HUES6 (cell line): Measurements from ENCODE around the gene FNDC3B.

ENCODE experiments used
- H3K27ac ChIP-seq: 2 replicates; pipeline ENCODE4 v1.7.0; 2013; ENCODE audit warnings: low read depth, mild to moderate bottlenecking, low read length, inconsistent platforms
- H3K27me3 ChIP-seq: 2 replicates; pipeline ENCODE4 v1.6.1; 2013; ENCODE audit warnings: low read length; ENCODE audit not compliant: control insufficient read depth, insufficient read depth
- H3K36me3 ChIP-seq: 2 replicates; pipeline ENCODE4 v1.6.1; 2013; ENCODE audit warnings: low read length; ENCODE audit not compliant: control insufficient read depth, insufficient read depth
- H3K4me1 ChIP-seq: 2 replicates; pipeline ENCODE4 v1.6.1; 2013; ENCODE audit warnings: low read length; ENCODE audit not compliant: control insufficient read depth, insufficient read depth
- H3K4me3 ChIP-seq: 2 replicates; pipeline ENCODE4 v1.5.1; 2013; ENCODE audit warnings: low read depth, low read length
- H3K9ac ChIP-seq: one replicate; pipeline ENCODE4 v1.6.1; 2013; ENCODE audit warnings: mild to moderate bottlenecking, low read length
- H3K9me3 ChIP-seq: 2 replicates; pipeline ENCODE4 v1.6.1; 2013; ENCODE audit warnings: low read depth, low read length; ENCODE audit not compliant: control insufficient read depth, insufficient read depth

Gene FNDC3B

GRCh38 chr3:172120912-172121311, 81.5 kb downstream of the FNDC3B start:
- Histone ChIP-seq H3K4me3 (no peak overlapping the region), H3K27ac (no peak overlapping the region), H3K36me3 (peaks cover 75% of the 10 kb centered on the region), H3K4me1 (peaks cover 23% of the 10 kb centered on the region), H3K9me3 (no peaks in the 10 kb centered on the region), H3K9ac (no peak overlapping the region), H3K27me3 (no peaks in the 10 kb centered on the region)

DNA sequence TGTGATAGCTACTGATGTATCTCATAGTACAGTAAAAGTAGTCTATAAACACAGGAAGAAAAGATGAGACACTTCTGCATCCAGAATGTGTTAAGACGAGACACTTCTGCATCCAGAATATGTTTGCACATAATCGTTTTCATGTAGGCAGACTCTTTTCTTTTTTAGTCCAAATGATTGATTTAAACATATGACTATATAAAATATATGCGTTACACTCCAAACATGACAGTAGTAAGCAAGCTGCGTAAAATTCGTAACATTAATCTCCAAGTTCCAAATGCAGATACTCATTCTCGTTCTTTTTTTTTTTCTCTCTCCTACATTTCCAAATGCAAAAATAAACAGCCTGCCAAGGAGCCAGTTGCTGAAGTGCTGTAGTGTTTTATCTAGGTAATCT, 82.6 kb downstream of the FNDC3B start:
- no peak overlapping the region for H3K4me3 ChIP-seq
- H3K36me3 ChIP-seq: peaks cover 68% of the 10 kb centered on the region
- no peaks in the 10 kb centered on the region for H3K27me3 ChIP-seq
- no peak overlapping the region for H3K27ac ChIP-seq
- peaks cover 33% of the 10 kb centered on the region for H3K4me1 ChIP-seq
- no peak overlapping the region for H3K9ac ChIP-seq
- no peaks in the 10 kb centered on the region for H3K9me3 ChIP-seq

DNA sequence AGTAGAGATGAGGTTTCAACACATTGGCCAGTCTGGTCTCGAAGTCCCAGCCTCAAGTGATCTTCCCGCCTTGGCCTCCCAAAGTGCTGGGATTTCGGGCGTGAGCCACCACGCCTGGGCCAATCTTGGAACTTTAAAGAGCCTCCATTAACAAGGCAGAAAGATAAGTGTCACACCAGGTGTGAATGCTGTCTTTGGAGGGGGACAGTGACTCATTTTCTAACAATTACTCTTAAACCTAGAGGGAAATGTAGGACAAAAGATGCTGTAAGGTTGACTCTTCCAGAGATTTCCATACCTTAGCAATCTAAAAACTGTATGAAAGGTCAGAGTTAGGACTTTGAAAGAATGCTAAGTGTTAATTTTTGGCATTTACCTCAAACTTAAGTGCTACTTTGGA, 84.9 kb downstream of the FNDC3B start:
- H3K9ac ChIP-seq: no peak overlapping the region
- no peaks in the 10 kb centered on the region for H3K27me3 ChIP-seq
- no peak overlapping the region for H3K27ac ChIP-seq
- peaks cover 56% of the 10 kb centered on the region for H3K36me3 ChIP-seq
- H3K4me3 ChIP-seq: no peak overlapping the region
- H3K4me1 ChIP-seq: peaks cover 35% of the 10 kb centered on the region
- H3K9me3 ChIP-seq: no peaks in the 10 kb centered on the region

- no peak overlapping the region for H3K4me3 ChIP-seq
- no peak overlapping the region for H3K27ac ChIP-seq
- H3K4me1 ChIP-seq: peaks cover 33% of the 10 kb centered on the region
- H3K9ac ChIP-seq: no peak overlapping the region
- H3K27me3 ChIP-seq: no peaks in the 10 kb centered on the region
- no peaks in the 10 kb centered on the region; the same call in 1 of the 2 replicates for H3K9me3 ChIP-seq
- H3K36me3 ChIP-seq: peaks cover 48% of the 10 kb centered on the region
Observed at GRCh38 chr3:172125053-172125452, 85.7 kb downstream of the FNDC3B start.

DNA sequence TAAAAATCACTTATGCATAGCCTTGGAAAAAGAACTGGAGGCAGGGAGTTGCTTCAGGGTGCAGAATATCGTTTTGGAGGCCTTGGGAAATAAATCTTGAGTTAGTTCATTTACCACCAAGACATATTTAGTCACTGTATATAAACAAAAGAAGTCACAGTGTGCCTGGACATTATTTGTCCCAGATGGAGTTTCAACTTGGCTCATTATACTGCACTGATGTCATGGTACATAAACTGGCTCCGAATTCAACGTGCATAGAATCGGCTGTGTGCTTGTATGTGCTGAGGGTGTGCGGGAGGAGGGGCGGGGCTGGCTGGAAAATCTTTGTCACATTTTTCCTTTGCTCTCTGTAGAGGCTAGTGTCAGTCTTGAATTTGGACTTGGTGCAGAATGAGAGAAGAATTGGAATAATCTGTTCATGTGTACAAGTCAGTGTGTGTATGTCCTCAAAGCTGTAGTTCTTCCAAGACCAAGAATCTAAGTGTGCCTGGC, 86.6 kb downstream of the FNDC3B start:
- no peaks in the 10 kb centered on the region; the same call in 1 of the 2 replicates for H3K9me3 ChIP-seq
- 0 out of 2 replicates have a peak overlapping the region, but pooled peaks have one; percentile 27 for H3K27ac ChIP-seq
- no peak overlapping the region for H3K9ac ChIP-seq
- H3K27me3 ChIP-seq: no peaks in the 10 kb centered on the region
- peaks cover 41% of the 10 kb centered on the region for H3K4me1 ChIP-seq
- peaks cover 46% of the 10 kb centered on the region; the same call in 1 of the 2 replicates for H3K36me3 ChIP-seq
- no peak overlapping the region for H3K4me3 ChIP-seq

GRCh38 chr3:172126741-172127140, 87.4 kb downstream of the FNDC3B start:
- 0 out of 2 replicates have a peak overlapping the region, but pooled peaks have one; percentile 27 for H3K27ac ChIP-seq
- H3K36me3 ChIP-seq: peaks cover 39% of the 10 kb centered on the region; the same call in 1 of the 2 replicates
- no peak overlapping the region for H3K9ac ChIP-seq

DNA sequence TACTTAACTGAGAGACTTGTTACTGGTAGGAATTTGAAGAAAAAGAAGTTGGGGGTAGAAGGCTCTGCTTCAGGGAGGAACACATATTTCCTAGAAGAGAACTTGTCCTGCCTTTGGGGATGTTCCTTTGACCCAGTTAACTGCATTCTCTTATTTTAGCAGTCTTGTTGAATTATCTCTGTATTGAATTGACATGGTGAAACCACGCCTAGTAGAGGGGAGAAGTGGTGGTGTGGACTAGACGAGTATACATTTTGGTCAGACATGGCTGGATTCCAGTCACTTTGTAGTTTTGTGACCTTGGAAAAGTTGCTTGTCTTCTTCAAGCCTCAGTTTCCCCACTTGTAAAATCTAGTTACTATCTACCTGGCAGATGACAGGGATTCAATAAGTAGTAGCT, 87.8 kb downstream of the FNDC3B start:
- no peak overlapping the region for H3K9ac ChIP-seq
- H3K4me1 ChIP-seq: peaks cover 41% of the 10 kb centered on the region
- H3K36me3 ChIP-seq: peaks cover 35% of the 10 kb centered on the region; the same call in 1 of the 2 replicates

More at GRCh38 chr3:172126741-172127140, 87.4 kb downstream of the FNDC3B start:
- no peaks in the 10 kb centered on the region for H3K27me3 ChIP-seq
- H3K4me3 ChIP-seq: no peak overlapping the region
- no peaks in the 10 kb centered on the region; the same call in 1 of the 2 replicates for H3K9me3 ChIP-seq
- H3K4me1 ChIP-seq: peaks cover 41% of the 10 kb centered on the region

DNA sequence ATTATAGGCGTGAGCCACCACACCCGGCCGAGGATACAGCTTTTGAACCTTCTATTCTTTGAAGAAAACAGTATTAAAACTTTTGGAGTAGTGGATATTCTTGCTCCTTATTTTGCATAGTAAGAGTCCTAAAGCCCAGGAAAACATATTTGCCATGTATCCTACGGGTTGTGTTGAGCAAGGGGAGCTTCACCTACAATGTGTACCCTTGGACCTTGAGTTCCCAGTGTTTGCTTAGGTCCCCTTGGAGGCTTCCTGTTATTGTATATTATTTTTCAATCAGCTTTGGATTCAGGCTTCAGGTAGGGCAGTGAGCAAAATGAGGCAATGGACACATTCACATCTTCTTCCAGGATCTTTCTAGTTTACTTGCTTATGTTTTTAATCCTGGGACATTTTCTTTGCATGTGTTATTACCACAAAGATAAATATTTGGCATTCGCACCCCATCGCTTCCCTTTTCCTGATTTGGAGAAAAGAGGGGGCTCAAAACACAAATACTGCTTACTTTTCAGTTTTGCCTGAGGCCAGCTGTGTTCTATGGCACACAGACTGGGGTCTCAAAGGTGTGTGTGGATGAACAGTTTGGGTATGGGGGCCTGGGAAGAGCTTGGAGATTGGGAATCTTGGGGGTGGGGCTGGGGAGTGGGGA, 88.7 kb downstream of the FNDC3B start:
- Histone ChIP-seq H3K4me3 (no peak overlapping the region), H3K9me3 (no peaks in the 10 kb centered on the region; the same call in 1 of the 2 replicates), H3K27me3 (no peaks in the 10 kb centered on the region), H3K27ac (no peak overlapping the region), H3K36me3 (peaks cover 26% of the 10 kb centered on the region; the same call in 1 of the 2 replicates), H3K9ac (no peak overlapping the region), H3K4me1 (peaks cover 41% of the 10 kb centered on the region)

More for the DNA sequence above, 87.8 kb downstream of the FNDC3B start:
- Histone ChIP-seq H3K9me3 (no peaks in the 10 kb centered on the region; the same call in 1 of the 2 replicates), H3K27me3 (no peaks in the 10 kb centered on the region), H3K4me3 (no peak overlapping the region), H3K27ac (no peak overlapping the region)

GRCh38 chr3:172128858-172129257, 89.5 kb downstream of the FNDC3B start:
- Histone ChIP-seq H3K9me3 (no peaks in the 10 kb centered on the region; the same call in 1 of the 2 replicates), H3K27me3 (no peaks in the 10 kb centered on the region), H3K4me3 (no peak overlapping the region), H3K27ac (no peak overlapping the region), H3K9ac (no peak overlapping the region), H3K4me1 (peaks cover 45% of the 10 kb centered on the region), H3K36me3 (peaks cover 19% of the 10 kb centered on the region; the same call in 1 of the 2 replicates)

DNA sequence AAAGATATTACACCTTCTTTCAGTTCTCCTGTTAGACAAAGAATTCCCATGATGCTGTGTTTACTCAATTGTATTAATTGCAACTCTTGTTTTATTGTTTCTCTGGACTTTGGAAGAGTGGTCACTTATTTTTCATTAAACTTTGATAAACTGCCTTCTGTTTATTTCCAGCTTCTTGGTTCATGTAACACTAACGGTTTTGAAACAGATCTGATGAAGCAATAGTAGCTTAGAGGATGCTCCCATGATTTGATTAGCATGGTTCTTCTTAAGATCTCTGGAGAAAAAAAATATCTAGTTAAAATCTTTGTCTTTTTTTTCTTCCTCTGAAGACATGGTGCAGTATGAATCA, 90.1 kb downstream of the FNDC3B start:
- Histone ChIP-seq H3K9me3 (no peaks in the 10 kb centered on the region; the same call in 1 of the 2 replicates), H3K27ac (peak overlapping the region; percentile 56), H3K4me1 (peaks cover 43% of the 10 kb centered on the region), H3K4me3 (no peak overlapping the region), H3K9ac (no peak overlapping the region), H3K36me3 (peaks cover 15% of the 10 kb centered on the region; the same call in 1 of the 2 replicates), H3K27me3 (no peaks in the 10 kb centered on the region)
